PC-9 (cell line): Measurements from ENCODE around the gene PJVK. TPM values are rescaled to one million over a fixed set of nuclear protein-coding genes. Genes with fewer than 3 reads are reported as not detected.

ENCODE experiments used
- BruUV-seq: library from RNA; stranded (reverse); fragments of 400-500 nt; replicated peaks from 2 replicates; lab custom pipeline; 2021; lab: Mats Ljungman, UMichigan
- CTCF ChIA-PET: fragments of 300-600 bp; sonication (Branson Sonifier 250); formaldehyde crosslinking; loops from one replicate; lab custom pipeline; 2022; ENCODE audit warnings: antibody characterized with exemption; lab: Charles Lee
- POLR2A ChIA-PET: fragments of 300-600 bp; sonication (Branson Sonifier 250); formaldehyde crosslinking; loops from one replicate; lab custom pipeline; 2022; ENCODE audit warnings: antibody characterized with exemption; ENCODE audit not compliant: unreplicated experiment; lab: Charles Lee
- DNase-seq, 2 experiments: peaks; one replicate each; pipeline versions ENCODE4 v3.0.0 to v3.0.0-alpha.2; 2015 to 2022; ENCODE audit warnings: mixed read lengths in 1 of 2
- H2AFZ ChIP-seq: fragments of 200-600 bp; sonication (generic); 2 replicates; pipeline ENCODE4 v1.8.1; 2017; ENCODE audit warnings: antibody characterized with exemption
- H3F3A ChIP-seq: fragments of 200-600 bp; sonication (generic); 2 replicates; pipeline ENCODE4 v1.8.1; 2017; ENCODE audit warnings: antibody characterized with exemption, mild to moderate bottlenecking, low read depth; ENCODE audit not compliant: insufficient read depth
- H3K27ac ChIP-seq: fragments of 200-600 bp; sonication (generic); 2 replicates; pipeline ENCODE4 v1.6.1; 2016; ENCODE audit warnings: mixed run types
- H3K27me3 ChIP-seq: fragments of 200-600 bp; sonication (generic); 2 replicates; pipeline ENCODE4 v1.6.1; 2016; ENCODE audit warnings: low read depth, mixed run types; ENCODE audit not compliant: insufficient read depth
- H3K36me3 ChIP-seq: fragments of 200-600 bp; sonication (generic); 2 replicates; pipeline ENCODE4 v1.6.1; 2016; ENCODE audit warnings: low read depth, mixed run types
- H3K4me1 ChIP-seq: fragments of 200-600 bp; sonication (generic); replicated peaks from 2 replicates; pipeline ENCODE4 v1.6.1; 2016; ENCODE audit warnings: mixed run types; ENCODE audit not compliant: insufficient read depth
- H3K4me2 ChIP-seq: fragments of 200-600 bp; sonication (generic); 2 replicates; pipeline ENCODE4 v1.6.1; 2017; ENCODE audit warnings: mixed run types
- H3K4me3 ChIP-seq: fragments of 200-600 bp; sonication (generic); 2 replicates; pipeline ENCODE4 v1.6.1; 2016; ENCODE audit warnings: mixed run types
- H3K79me2 ChIP-seq: fragments of 200-600 bp; sonication (generic); 2 replicates; pipeline ENCODE4 v1.6.1; 2017; ENCODE audit warnings: low read depth, mixed run types
- H3K9me2 ChIP-seq: fragments of 200-600 bp; sonication (generic); 2 replicates; pipeline ENCODE4 v1.8.1; 2017; ENCODE audit warnings: mild to moderate bottlenecking; ENCODE audit not compliant: insufficient read depth
- H3K9me3 ChIP-seq: fragments of 200-600 bp; sonication (generic); 2 replicates; pipeline ENCODE4 v1.8.1; 2016; ENCODE audit warnings: low read depth; ENCODE audit not compliant: insufficient read depth
- H4K20me1 ChIP-seq: fragments of 200-600 bp; sonication (generic); 2 replicates; pipeline ENCODE4 v1.8.1; 2017; ENCODE audit not compliant: insufficient read depth
- EZH2 ChIP-seq: fragments of 200-600 bp; sonication (generic); IDR thresholded peaks from 2 replicates; pipeline ENCODE4 v1.8.0; 2017; ENCODE audit warnings: antibody characterized with exemption, low read depth
- intact Hi-C: fragments of 100-400 bp; cut with micrococcal nuclease; formaldehyde crosslinking; loops from one replicate; pipeline ENCODE4 v1.10.0; 2022; ENCODE audit not compliant: unreplicated experiment
- total RNA-seq: library from RNA; stranded (reverse); gene quantifications from 2 replicates; pipeline ENCODE4 v1.2.3, GENCODE V29; 2021
- TF ChIP-seq, protein P1 (sequence below): fragments of 200-600 bp; sonication (generic); conservative IDR thresholded peaks from 2 replicates; pipeline ENCODE4 v1.6.1; 2017; ENCODE audit warnings: mixed run types, antibody characterized with exemption, mild to moderate bottlenecking, moderate library complexity

The PJVK gene
- total RNA-seq, 1 experiment from 2014 or later = 16.9 TPM

DNA sequence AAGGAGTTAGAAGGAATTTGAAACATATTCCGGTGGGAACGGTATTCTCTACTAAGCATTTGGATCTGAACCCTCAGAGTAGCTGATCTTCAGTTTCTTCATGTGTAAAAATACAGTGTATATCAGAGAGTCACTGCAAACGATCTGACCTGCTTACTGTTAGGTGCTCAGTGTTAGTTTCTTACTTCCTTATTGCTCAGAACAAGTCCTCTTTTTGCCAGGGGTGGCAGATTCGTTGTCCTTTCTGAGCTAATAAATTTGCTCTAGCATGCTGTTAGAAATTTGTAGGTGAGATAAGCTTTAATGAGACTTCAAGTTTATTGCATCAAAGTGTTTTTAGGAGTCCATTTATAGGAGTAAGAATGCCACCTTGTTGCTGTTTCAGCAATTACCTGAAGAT, 44.9 kb downstream of the PJVK start:
- H3K4me2 ChIP-seq = no peak overlapping the region
- no peaks in the 10 kb centered on the region for H3K9me3 ChIP-seq
- H3K4me3 ChIP-seq = no peak overlapping the region
- ChIA-PET CTCF (no interaction called here), POLR2A (no interaction called here)
- H2AFZ ChIP-seq = no peak overlapping the region
- no peak overlapping the region for H3K27ac ChIP-seq
- H3F3A ChIP-seq = peaks cover under 1% of the 10 kb centered on the region; the same call in 1 of the 2 replicates
- intact Hi-C loops = no loop called here
- no TSS peak for BruUV-seq
- no peak for DNase-seq
- no peaks in the 10 kb centered on the region for H3K79me2 ChIP-seq
- H3K4me1 ChIP-seq = no peaks in the 10 kb centered on the region
- no peaks in the 10 kb centered on the region for H3K27me3 ChIP-seq
- H4K20me1 ChIP-seq = peaks cover 16% of the 10 kb centered on the region
- TF ChIP-seq, protein P1, sequence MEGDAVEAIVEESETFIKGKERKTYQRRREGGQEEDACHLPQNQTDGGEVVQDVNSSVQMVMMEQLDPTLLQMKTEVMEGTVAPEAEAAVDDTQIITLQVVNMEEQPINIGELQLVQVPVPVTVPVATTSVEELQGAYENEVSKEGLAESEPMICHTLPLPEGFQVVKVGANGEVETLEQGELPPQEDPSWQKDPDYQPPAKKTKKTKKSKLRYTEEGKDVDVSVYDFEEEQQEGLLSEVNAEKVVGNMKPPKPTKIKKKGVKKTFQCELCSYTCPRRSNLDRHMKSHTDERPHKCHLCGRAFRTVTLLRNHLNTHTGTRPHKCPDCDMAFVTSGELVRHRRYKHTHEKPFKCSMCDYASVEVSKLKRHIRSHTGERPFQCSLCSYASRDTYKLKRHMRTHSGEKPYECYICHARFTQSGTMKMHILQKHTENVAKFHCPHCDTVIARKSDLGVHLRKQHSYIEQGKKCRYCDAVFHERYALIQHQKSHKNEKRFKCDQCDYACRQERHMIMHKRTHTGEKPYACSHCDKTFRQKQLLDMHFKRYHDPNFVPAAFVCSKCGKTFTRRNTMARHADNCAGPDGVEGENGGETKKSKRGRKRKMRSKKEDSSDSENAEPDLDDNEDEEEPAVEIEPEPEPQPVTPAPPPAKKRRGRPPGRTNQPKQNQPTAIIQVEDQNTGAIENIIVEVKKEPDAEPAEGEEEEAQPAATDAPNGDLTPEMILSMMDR = no peak
- no peak for TF ChIP-seq EZH2
- peaks cover 69% of the 10 kb centered on the region for H3K36me3 ChIP-seq
- H3K9me2 ChIP-seq = no peaks in the 10 kb centered on the region

DNA sequence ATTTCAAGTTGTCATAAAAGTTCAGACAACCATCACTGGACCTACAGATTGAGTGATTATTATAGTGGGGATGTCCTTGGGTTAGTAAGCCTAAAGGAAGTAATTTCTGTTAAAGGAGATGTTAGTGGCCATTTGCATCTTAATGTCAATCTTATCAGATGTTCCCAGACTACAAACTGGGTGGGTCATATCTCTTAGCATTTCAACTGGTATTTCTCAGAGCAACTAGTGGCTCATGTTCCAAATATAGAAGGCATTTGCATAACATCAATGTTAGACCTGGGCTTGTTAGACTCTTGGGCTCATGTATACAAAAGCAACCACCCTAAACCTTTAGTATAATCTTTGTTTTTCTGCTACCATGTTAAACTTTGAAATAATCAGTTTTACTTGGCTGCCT, 47.0 kb downstream of the PJVK start:
- ChIA-PET POLR2A (interaction anchor here (0.6 to 0.9 kb wide), 2 partner anchors 16 to 47 kb away, joined by 5 to 10 read pairs; partner anchors contain the start of genes PJVK and PRKRA), CTCF (no interaction called here)
- no peaks in the 10 kb centered on the region for H3K79me2 ChIP-seq
- peaks cover 18% of the 10 kb centered on the region for H4K20me1 ChIP-seq
- H3K9me2 ChIP-seq = no peaks in the 10 kb centered on the region
- H3F3A ChIP-seq = 0 out of 2 replicates have a peak, but pooled peaks cover 4% of the 10 kb centered on the region
- no peak overlapping the region for H2AFZ ChIP-seq
- TF ChIP-seq, protein P1 = no peak
- TF ChIP-seq EZH2 = no peak
- H3K36me3 ChIP-seq = peaks cover 75% of the 10 kb centered on the region
- H3K27ac ChIP-seq = no peak overlapping the region
- no TSS peak for BruUV-seq
- intact Hi-C loops = no loop called here
- H3K4me2 ChIP-seq = no peak overlapping the region
- no peak for DNase-seq
- H3K4me3 ChIP-seq = no peak overlapping the region
- H3K9me3 ChIP-seq = no peaks in the 10 kb centered on the region
- no peaks in the 10 kb centered on the region for H3K27me3 ChIP-seq
- H3K4me1 ChIP-seq = no peaks in the 10 kb centered on the region

DNA sequence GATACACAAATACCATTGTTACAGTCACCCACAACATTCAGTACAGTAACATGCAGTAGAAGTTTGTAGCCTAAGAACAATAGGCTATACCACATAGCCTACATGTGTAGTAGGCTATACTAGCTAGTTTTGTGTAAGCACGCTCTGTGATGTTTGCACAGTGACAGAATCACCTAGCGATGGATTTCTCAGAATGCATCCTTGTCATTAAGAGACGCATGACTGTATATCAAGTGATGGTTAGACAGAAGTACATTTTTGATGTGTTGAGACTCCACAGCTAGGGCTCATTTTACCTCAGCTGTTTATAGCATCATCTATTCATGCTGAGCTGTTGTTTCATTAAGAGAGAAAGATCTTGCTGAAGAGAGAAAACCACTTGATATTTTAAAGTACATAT, 48.5 kb downstream of the PJVK start:
- Histone ChIP-seq H3K4me2 (no peak overlapping the region), H3K36me3 (peaks cover 78% of the 10 kb centered on the region), H3K9me2 (no peaks in the 10 kb centered on the region), H3K27ac (no peak overlapping the region), H3K4me1 (no peaks in the 10 kb centered on the region), H3F3A (0 out of 2 replicates have a peak, but pooled peaks cover 4% of the 10 kb centered on the region), H3K9me3 (no peaks in the 10 kb centered on the region), H2AFZ (no peak overlapping the region), H3K4me3 (no peak overlapping the region), H3K79me2 (no peaks in the 10 kb centered on the region), H3K27me3 (no peaks in the 10 kb centered on the region), H4K20me1 (peaks cover 19% of the 10 kb centered on the region)
- no peak for TF ChIP-seq EZH2
- TF ChIP-seq, protein P1 = no peak
- DNase-seq = no peak
- CTCF ChIA-PET = no interaction called here
- no TSS peak for BruUV-seq
- POLR2A ChIA-PET = no interaction called here
- intact Hi-C loops = no loop called here
